GM18868 (cell line): ENCODE data around the gene CEP112.
"Not testable (repeated sequence)": the region's sequence is repeated elsewhere in the genome, so short reads cannot be mapped to it uniquely, and the experiment has no call there.

ENCODE experiments used
- ATAC-seq: cut with Tn5 transposase; IDR thresholded peaks from one replicate; pipeline ENCODE4 v1.9.1; 2021; ENCODE audit warnings: mild to moderate bottlenecking, moderate library complexity; ENCODE audit not compliant: unreplicated experiment

CEP112 gene

DNA sequence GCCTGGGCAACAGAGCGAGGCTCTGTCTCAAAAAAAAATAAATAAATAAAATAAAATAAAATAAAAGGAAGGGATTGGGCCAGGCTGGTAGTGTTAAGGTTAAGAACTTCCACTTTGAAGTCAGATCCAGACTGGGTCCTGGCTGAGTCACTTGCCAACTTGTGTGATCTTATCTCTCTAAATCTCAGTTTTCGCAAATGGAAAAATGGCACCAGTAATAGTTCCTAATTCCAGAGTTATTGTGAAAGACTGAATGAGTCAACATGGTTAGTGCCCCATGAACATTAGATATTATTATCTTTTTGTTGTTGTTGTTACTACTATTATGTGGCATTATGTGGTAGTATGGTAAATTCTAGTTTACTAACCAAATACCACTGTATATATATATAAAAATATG lies 442.5 kb downstream of the CEP112 start:
- no peak for ATAC-seq

DNA sequence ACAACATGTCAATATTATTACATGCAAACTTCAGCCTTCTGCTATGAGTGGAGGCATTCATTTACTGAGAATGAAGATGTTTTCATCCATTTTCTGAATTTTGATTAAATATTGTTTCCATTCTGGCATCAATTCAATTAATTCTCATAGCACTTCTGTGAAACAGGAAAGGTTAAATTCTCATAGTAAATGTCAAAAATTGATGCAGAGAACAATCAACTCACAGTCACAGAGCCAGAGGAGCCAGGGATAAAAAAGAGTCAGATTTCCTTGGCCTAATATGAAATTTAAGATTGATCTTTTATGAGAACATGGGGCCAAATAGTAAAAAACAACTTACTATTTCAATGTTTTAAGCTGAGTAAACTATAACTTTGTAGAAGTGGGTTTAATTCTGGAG lies 446.7 kb downstream of the CEP112 start:
- ATAC-seq = no peak

DNA sequence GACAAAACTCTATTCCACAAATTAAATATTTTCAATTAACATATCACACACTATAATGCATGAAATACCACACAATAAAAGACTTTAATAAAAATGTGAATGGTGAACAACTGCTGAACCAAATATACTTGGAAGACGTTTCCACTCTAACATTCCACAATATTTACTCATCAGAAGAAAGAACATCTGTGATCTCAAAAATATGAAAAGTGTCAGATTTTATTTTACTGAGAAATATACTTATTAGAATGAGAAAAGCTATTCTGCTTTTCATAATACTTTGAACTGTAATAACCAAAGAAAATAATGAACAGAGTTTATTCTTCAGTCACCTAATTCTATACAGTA lies 448.7 kb downstream of the CEP112 start:
- no peak for ATAC-seq

DNA sequence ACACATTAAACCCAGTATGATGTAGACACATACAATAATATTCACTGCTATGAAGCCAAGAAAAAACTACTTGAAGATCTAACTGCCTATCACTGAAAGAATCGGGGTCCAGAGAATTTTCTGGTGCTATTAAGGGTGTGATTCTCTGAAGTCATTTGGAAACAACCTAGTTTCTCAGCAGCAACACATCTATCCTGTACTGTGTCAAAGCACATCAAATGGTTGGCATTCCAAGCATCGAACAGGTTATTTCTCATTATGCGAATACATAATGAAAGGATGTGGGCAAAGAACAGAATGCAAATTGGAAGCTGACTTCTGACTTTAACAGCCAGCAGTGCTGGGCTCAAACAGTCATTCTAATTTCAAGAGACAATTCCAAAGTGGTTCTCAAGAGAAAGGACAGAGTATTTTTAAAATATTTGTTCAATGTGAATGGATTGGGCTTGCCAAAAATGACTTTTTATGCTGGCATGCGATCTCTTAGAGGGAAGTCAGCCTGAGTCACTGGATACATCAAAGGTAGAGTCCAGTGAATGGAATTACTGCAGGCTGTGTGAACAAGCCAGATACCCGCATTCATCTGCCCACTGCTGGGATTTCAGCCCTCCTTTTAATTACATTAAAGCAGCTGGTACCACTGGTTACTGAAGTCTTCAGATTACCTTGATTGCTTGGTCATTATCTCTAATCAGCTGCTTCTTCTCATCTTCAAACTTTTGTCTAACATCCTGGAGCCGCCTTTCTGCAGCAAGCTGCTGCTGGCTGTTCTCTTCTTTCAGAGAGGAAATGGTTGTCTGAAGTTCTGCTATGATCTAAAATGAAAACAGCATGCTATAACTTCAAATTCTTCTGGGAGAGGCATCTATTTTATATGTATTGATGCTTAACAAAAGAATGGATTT lies 449.3 kb downstream of the CEP112 start:
- ATAC-seq = no peak

DNA sequence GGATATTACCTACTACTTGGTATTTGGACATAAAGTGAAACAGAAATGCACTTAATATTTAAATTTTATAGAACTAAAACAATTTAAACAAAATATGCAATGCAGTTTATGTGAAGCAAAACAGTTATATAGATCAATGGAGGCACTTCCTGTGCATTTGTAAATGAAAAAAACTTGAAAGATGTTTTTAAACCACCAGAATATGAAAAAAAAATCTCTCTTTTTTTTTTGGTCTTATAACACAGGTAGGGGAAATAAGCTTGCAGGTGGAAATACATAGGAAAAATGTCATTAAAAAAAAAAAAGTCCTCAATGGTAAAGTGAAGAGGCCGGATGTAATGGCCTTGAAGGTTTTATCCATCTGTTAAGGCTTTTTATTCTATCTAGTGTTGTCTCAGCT lies 450.2 kb downstream of the CEP112 start:
- no peak for ATAC-seq

DNA sequence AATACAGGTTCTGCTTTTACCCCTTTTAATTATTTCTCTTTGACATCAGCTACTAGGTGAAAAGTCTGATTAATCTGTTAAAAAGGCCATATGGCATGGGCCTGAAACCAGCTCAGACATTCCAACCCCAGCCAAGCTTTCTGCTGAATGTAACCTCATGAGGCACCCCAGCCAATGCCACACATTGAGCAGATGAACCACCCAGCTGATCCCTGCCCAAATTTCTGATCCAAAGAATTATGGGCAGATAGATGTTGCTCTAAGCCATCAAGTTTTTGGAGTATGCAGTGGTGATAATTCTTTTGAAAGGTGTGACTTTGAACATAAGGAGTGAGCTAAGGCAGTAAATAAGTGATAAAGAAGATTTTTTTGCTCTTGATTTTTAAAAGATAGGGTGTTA lies 452.9 kb downstream of the CEP112 start:
- no peak for ATAC-seq

DNA sequence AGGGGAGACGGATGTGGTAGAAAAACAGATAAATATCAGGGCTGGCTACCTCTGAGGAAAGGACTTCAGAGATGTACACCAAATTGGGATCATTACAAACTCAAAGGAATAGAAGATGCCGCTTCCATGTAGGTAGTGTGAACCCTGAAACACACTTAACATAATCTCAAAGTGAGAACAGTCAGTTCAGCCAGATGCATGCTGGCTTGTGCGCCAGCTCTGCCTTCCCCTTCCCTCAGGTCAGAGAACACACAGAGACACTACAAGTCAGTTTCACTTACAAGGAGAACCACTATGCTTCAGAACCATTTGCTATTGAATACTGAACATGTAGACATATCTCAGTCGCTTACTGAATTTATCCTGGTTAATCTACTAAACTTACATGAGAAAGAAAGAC lies 454.5 kb downstream of the CEP112 start:
- ATAC-seq = no peak

DNA sequence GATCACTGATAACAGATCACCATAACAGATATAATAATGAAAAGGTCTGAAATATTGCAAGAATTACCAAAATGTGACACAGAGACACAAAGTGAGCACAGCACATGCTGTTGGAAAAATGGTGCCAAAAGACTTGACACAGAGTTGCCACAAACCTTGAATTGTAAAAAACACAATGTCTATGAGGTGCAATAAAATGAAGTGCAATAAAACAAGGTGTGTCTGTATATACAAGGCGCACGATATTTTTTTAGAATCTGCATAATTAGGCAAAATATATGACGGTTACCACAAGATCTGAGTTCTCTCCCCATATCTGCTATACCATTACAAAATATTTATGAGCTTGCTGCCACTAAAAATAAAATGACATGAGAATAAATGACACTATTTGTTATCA lies 458.6 kb downstream of the CEP112 start:
- ATAC-seq = no peak

DNA sequence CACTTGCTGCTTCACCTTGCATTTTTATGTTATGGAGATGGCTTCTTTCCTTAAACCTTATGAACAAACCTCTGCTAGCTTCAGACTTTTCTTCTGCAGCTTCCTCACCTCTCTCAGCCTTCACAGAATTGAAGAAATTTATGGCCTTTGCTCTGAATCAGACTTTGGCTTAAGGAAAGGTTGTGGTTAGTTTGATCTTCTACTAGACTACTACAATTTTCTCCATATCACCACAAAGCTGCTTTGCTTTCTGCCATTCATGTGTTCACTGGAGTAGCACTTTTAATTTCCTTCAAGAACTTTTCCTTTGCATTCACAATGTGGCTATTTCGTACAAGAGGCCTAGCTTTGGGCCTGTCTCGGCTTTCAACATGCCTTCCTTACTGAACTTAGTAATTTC lies 459.3 kb downstream of the CEP112 start:
- ATAC-seq = not testable (repeated sequence)

DNA sequence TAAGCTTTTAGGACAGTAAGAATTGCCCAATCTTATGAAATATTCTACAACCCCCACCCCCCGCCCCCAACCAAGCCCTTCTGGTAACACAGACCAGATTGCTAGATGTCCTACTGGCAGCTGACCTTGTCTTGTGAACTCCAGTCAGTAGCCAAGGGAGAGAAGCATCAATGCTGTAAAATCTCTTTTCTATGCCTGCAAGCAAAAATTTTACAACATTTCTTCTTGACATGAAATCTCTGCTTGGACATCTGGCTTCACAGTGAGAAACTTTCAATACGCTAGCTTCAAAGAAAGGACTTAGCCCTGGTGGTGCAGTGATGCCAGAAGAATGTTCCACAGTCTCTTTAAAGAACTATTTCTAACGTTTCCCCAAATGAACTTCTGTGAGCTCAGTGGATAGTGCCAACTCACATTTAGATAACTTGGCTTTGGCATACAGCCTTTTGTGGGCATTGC lies 461.2 kb downstream of the CEP112 start:
- ATAC-seq = no peak

DNA sequence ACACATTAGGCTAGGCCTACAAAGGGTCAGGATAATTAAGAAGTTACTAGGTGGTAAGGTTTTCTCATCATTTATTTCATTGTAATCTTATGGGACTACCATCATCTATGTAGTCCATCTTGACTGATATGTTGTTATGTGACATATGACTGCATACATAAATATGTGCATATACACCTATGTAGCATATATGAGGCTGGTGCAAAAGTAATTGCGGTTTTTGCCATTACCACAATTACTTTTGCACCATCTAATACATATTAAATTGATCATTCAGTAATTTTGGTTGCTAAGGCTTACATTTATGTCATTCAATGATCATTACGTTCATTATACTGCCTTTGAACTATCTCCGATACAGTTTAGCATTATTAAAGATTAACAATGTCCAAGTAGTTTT lies 462.7 kb downstream of the CEP112 start:
- ATAC-seq = no peak

DNA sequence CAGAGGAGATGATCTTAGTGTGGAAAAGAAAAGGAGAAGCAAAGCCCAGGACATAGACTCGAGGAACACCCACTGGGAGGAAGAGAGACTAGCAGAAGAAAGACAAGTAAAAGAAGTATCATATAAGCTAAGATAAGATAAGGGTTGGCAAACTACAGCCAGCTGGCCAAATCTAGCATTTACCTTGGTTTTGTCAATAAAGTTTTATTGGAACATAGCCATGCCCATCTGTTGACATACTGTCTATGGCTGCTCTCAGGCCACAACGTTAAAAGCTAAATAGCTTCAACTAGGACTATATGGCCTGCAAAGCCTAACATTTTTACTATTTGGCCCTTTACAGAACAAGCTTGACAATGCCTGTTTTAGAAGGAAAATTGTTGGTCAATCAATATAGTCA lies 464.1 kb downstream of the CEP112 start:
- no peak for ATAC-seq

DNA sequence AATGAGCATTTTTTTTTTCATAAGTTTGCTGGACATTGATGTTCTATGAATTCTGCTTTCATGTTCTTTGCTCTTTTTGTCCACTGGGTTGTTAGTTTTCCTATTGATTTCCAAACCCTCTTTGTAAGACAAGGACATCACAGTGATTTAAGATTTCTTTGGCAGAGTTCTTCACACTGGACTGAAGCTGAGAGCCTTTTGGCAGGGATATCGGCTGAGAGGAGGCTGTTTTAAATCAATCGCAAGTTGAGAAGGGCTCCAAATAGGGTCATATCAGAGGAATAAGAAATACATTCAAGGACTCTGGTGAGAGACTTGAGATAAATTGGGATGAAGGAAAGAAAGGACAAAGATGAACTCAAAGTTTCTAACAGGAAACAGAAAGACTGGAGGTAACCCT lies 464.7 kb downstream of the CEP112 start:
- no peak for ATAC-seq

DNA sequence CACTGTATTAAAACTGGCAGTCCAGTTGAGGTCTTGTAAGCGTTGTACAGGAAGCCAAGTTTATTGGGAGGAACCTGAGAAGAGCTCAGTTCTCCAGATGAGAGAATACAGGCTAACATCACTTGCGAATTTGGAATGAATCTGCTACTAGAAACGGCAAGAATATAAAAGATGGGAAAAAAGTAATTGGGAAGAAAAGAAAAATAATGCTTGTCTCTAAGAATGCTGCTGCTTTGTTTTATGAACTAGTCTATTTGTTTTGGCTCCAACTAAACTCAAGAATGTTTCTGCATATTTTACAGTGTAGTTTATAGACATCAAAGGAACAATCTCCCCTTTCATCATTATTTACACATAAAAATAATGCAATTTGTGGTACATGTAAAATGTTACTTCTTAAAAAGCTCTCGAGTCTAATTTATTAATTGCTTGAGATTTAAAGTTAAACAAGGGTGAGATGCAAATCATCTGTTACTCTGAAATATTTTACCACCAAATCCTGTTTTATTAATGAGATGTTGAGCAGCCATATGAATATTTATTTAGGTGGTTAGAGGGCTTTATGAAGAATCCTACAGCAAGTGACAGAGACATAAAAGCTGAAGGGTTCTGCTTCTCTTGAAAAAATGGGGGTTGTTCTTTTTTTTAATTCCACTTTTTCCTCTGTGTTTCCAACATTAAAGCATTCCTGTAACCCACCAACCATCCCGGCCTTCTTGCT lies 468.3 kb downstream of the CEP112 start:
- ATAC-seq = no peak

DNA sequence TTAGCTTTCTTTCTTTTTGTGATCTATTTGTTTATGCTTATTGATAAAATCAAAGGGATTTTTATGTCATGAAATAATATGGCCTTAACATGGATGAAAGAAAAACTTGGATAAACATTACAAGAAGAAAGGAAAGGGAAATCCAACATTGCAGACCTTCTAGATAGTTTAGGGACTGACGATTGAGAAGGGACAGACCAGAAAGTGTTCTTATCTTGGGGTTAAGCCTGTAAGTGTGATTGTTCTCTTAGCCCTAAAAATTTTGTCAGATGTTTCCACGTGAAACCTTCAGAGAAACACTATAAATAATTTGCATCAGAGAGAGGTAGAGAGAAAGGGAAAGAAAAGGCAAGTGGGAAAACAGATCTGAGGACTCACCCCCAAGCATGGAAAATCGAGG lies 473.3 kb downstream of the CEP112 start:
- ATAC-seq = no peak

DNA sequence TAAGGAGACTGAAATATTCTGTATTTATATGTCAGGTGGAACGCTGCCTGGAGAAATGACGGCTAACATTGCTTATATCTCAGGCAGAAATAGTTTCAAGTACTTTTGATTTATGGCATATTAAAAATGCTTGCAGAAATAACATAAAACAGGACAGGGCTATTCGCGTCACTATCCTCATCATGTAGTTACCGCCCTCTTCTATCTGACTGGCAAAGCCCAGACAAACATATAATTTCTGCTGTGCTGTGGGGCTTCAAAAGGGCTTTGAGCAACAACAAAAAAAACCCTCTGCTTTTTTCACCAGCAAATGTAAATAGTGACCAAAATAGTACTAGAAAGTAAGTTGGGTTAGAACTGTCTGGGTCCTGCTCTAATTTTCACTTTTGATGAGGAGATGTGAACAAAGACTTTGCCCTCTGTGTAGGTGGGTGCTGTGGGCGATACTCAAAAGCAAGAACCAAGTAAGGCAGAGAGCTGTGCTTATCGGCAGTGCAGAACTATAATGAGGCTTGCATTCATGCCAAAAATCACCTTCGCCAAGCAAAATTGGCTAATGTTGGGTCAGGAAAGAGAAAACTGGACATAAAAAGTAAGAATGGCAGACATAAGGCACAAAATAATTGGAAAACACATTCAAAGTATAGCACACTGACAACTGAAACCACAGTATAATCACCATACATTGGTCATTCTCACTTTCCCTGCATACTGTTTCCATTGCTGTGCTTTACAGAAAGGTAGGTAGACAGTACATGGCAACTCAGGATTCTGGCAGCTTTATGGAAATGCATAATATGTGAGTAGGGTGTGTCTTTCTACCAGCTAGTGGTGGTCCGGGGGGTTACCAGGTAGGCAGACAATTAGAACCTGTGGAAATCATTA lies 479.3 kb downstream of the CEP112 start:
- ATAC-seq = no peak

DNA sequence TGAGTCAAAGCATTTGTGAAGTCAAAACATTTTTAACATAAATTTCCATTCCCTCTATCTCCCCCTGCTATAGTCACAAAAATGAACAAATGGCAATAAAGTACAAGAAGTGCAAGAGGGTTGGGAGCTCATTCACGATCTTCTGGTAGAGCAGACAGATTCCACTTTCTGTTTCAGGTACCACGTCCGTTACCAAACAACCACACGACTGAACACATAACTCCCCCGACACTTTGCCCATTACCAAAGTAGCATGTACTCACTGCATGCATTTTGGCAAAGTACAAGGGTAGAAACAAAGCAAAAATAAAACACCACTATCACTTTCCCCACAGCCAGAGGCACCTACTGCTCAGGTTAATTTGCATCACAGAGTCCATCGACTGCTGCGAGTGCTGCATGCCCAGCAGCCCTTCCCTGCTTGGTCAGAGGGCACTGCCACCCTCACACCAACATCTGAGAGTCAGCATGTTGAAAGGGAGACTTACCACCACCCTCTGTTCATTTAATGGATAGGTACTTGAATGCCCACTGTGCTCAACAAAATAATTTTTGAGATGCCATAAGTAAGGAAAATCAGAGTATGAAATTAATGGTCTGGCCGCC lies 480.2 kb downstream of the CEP112 start:
- ATAC-seq = no peak

DNA sequence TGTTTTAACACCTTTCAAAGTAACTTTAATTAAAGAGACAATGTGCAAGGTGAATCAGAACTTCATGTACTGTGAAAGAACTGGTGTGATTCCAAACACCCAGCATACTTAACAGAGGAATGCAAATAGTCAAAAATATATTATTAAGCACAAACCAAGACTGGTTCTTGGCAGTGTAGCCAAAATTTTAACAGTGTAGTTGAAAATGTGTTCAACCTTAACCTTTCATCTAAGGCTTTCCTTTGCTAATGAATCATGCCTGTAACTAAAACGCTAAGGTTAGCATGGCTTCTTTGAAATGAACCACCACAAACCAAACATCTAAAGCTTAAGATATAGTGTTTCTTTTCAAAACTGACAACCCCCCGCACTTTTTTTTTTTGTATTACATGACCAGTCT lies 484.2 kb downstream of the CEP112 start:
- ATAC-seq = no peak

DNA sequence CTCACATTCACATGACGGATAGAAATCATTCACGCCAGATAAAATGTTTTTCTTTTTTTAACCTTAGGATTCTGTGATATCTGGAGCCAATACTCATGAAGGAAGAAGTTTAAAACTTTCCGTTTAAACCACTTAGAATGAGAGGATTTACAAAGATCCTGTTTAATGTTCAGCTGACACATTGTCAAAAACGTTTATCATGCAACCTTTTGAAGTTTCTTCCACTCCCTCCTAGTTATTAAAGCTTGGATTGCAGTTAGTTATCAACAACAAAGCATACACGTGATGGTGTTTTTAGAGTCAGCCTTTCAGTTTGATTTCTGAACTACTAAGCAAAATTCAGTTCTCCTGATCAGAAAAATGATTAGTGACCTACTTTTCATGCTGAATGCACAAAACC lies 487.2 kb downstream of the CEP112 start:
- ATAC-seq = no peak

DNA sequence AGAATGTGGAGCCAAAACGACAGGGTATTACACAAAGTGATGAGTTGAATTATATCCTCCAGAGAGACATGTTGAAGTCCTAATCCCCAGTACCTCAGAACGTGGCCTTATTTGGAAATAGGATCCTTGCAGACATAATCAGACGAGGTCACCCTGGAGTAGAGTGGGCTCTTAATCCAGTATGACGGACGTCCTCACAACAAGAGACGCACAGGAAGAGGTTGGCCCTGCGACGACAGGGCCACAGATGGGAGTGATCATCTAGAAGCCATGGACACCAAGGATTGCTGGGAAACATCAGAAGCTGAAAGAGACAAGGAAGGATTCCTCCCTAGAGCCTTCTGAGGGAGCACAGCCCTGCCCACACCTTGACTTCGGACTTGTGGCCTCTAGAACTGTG lies 488.0 kb downstream of the CEP112 start:
- no peak for ATAC-seq

DNA sequence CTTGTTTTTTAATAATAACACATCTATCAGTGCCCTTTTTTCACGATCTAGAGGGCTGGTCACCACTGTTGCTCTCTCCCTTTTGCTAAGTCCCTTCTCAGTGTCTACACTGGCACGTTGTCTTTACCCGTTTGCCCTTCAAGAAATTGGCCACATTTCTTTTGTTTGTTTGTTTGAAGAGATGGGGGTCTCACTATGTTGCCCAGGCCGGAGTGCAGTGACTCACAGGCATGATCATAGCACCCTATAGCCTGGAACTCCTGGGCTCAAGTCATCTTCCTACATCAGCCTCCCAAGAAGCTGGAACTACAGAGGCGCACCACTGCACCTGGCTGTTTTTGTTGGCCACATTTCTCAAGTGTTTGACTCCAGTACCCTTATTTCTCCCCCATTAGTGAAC lies 492.5 kb downstream of the CEP112 start:
- ATAC-seq = no peak
